ENCODE results near the gene USP22. TPM values are rescaled to one million over a fixed set of nuclear protein-coding genes. Genes with fewer than 3 reads are reported as not detected.

Gene USP22
- total RNA-seq, 4 donors from 2014 or later: 101 to 128 (median 104) TPM

DNA sequence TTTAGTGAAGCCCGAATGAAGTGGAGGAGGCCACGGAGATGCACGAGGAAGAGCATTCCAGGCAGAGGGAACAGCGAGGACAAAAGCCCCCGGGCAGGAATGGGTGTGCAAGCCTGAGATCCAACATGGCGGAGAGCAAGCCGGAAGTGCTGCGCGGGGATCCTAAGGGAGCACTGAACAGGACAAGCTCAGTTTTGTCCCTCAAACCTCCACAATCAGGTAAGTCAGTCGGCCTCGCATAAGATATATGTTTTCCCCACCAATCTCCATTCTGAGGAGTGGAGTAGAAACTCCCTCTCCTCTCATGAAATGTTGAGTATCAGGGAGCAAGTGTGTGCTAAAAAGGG, 32.9 kb upstream of the USP22 start:
- no peaks in the 10 kb centered on the region for H3K36me3 ChIP-seq
- no peak overlapping the region for H3K4me3 ChIP-seq
- peak overlapping the region; percentile 15 to 81 (median 72) for H3K27ac ChIP-seq
- H3K9me3 ChIP-seq: no peaks in the 10 kb centered on the region
- no peak for ATAC-seq
- 62 to 68% methylated on average over 5 to 11 of the region's 11 CpGs for WGBS, 2 donors (ENCODE audit: low coverage in 1 of 2)
- TF ChIP-seq POLR2A (IDR thresholded peaks at IDR 0.05): no peak
- no peak for TF ChIP-seq EP300 (IDR thresholded peaks at IDR 0.05)
- TF ChIP-seq, protein P1, sequence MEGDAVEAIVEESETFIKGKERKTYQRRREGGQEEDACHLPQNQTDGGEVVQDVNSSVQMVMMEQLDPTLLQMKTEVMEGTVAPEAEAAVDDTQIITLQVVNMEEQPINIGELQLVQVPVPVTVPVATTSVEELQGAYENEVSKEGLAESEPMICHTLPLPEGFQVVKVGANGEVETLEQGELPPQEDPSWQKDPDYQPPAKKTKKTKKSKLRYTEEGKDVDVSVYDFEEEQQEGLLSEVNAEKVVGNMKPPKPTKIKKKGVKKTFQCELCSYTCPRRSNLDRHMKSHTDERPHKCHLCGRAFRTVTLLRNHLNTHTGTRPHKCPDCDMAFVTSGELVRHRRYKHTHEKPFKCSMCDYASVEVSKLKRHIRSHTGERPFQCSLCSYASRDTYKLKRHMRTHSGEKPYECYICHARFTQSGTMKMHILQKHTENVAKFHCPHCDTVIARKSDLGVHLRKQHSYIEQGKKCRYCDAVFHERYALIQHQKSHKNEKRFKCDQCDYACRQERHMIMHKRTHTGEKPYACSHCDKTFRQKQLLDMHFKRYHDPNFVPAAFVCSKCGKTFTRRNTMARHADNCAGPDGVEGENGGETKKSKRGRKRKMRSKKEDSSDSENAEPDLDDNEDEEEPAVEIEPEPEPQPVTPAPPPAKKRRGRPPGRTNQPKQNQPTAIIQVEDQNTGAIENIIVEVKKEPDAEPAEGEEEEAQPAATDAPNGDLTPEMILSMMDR (IDR thresholded peaks at IDR 0.05): no peak
- TF ChIP-seq POLR2AphosphoS5 (IDR thresholded peaks at IDR 0.05): no peak
- no peaks in the 10 kb centered on the region for H3K27me3 ChIP-seq
- peaks cover 0 to 41% (median 3%) of the 10 kb centered on the region in 3 donors for H3K4me1 ChIP-seq

DNA sequence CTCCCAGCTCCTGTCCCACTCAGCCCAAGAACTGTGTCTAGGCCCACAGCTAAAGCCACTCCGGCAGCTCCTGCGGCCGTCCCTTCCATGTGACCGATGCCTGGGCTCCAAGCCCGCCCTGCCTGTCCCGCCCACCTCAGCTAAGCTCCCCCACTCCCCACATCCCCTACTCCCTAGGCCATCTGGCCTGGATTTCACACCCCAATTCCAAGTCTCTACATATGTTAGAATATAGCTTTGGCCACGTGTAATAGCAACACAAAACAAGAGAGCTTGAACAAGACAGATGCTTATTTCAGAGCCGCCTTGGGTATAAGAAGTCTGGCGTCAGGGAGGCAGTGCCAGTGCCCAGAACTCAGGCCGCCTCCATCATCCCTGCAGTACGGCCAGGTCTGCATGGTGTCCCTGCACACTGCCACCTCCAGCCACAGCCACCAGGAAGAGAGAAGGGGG, 30.0 kb upstream of the USP22 start:
- Histone ChIP-seq H3K27ac (no peak overlapping the region), H3K4me3 (no peak overlapping the region), H3K36me3 (no peaks in the 10 kb centered on the region), H3K4me1 (peaks cover 0 to 29% (median 3%) of the 10 kb centered on the region in 3 donors), H3K9me3 (no peaks in the 10 kb centered on the region), H3K27me3 (no peaks in the 10 kb centered on the region)
- no peak for ATAC-seq
- WGBS, 2 donors (ENCODE audit: low coverage in 1 of 2): 72 to 83% methylated on average over 4 to 5 of the region's 11 CpGs
- TF ChIP-seq POLR2A (IDR thresholded peaks at IDR 0.05) (no peak), EP300 (IDR thresholded peaks at IDR 0.05) (no peak), POLR2AphosphoS5 (IDR thresholded peaks at IDR 0.05) (no peak)
- TF ChIP-seq, protein P1 (IDR thresholded peaks at IDR 0.05): no peak

DNA sequence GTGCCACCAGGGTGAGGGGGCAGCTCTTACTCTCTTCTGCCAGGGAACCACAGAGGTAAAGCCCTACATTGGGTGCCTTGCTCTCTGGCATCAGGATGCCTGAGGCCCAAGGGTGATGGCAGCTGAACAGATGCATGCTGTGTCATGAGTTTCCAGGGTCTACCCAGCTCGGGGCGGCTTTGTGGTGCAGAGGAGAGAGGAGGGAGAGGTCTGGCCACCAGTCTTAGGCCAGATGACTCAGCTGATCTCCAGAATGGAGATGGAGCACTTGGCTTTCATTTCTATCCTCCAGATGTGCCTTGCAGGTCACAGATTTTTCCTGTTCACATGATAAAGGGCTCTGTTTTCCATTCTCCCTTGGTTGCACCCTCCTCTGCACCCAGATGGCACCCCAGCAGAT, 23.6 kb upstream of the USP22 start:
- Histone ChIP-seq H3K27ac (no peak overlapping the region), H3K4me3 (no peak overlapping the region), H3K36me3 (no peaks in the 10 kb centered on the region), H3K27me3 (no peaks in the 10 kb centered on the region), H3K4me1 (no peaks in the 10 kb centered on the region), H3K9me3 (no peaks in the 10 kb centered on the region)
- TF ChIP-seq, protein P1 (IDR thresholded peaks at IDR 0.05): no peak
- TF ChIP-seq POLR2AphosphoS5 (IDR thresholded peaks at IDR 0.05) (no peak), EP300 (IDR thresholded peaks at IDR 0.05) (no peak), POLR2A (IDR thresholded peaks at IDR 0.05) (no peak)
- WGBS, 2 donors (ENCODE audit: low coverage in 1 of 2): no CpG with 5 or more reads among the region's 2 CpGs
- no peak for ATAC-seq

DNA sequence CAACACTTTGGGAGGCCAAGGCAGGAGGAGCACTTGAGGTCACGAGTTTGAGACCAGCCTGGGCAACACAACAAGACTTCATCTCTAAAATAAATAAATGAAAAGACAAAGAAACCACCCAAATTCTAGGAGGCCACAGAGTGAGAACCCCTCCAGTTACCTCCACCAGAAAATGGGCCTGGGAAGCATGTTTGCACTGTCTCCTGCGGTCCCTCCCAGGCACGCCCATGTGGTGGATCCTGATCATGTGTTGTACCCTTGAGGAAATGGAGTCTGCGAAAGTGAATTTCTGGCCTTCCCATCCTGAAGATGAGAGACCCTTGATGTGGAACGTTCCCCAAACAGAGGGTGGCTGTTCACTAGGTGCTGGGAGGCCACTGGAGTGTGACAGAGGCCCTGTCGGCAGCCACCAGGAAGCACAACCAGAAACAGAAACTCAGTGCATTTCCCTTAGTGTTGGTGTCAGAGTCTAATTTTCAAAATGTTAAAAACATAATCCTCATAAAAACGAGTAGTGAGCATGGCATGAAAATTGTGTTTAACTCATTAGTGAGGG, 19.2 kb upstream of the USP22 start:
- WGBS, 2 donors (ENCODE audit: low coverage in 1 of 2): 71 to 72% methylated on average over 5 to 6 of the region's 7 CpGs
- Histone ChIP-seq H3K27ac (no peak overlapping the region), H3K9me3 (no peaks in the 10 kb centered on the region), H3K27me3 (no peaks in the 10 kb centered on the region), H3K36me3 (no peaks in the 10 kb centered on the region), H3K4me3 (no peak overlapping the region), H3K4me1 (no peaks in the 10 kb centered on the region)
- no peak for ATAC-seq
- TF ChIP-seq POLR2A (IDR thresholded peaks at IDR 0.05) (no peak), POLR2AphosphoS5 (IDR thresholded peaks at IDR 0.05) (no peak), EP300 (IDR thresholded peaks at IDR 0.05) (no peak)
- TF ChIP-seq, protein P1 (IDR thresholded peaks at IDR 0.05): no peak

DNA sequence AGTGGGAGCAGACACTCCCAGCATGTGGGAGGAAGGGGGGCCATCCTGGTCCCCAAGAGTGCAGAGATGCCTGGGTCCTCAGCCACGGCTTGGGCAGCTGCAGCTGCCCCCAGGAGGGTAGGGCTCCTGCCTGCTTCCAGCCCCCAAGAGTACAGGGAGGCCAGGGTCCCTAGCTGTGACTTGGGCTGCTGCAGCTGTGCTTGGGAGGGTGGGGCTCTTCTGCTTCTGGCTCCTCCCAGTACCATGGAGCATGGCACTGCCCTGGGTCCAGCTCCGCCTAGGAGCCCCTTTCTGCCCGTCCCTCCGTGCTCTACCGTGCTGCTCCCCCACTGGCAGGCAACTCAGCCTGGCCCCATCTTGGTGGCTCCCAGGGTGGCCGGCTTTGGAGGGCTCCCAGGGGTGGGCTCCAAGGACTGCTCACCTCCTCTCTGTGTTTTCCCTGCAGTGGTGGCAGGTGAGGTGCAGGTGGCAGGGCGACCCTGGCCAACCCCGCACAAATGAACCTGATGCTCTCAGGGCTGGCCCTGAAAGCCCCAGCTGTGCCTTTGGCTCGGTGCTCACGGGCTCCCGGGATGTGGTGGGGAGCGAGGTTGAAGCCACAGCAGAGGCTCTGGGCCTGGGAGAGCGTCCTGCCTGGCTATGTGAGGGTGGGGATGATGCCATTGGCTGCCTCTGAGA, 18.5 kb upstream of the USP22 start:
- H3K36me3 ChIP-seq: no peaks in the 10 kb centered on the region
- WGBS, 2 donors (ENCODE audit: low coverage in 1 of 2): 40% methylated on average over 1 of the region's 13 CpGs; no CpG with 5 or more reads in 1 of the 2 donors
- H3K27me3 ChIP-seq: no peaks in the 10 kb centered on the region
- no peak overlapping the region for H3K4me3 ChIP-seq
- H3K4me1 ChIP-seq: no peaks in the 10 kb centered on the region
- no peak for ATAC-seq
- H3K9me3 ChIP-seq: no peaks in the 10 kb centered on the region
- no peak for TF ChIP-seq EP300 (IDR thresholded peaks at IDR 0.05)
- no peak for TF ChIP-seq POLR2AphosphoS5 (IDR thresholded peaks at IDR 0.05)
- TF ChIP-seq POLR2A (IDR thresholded peaks at IDR 0.05): no peak
- TF ChIP-seq, protein P1 (IDR thresholded peaks at IDR 0.05): no peak
- no peak overlapping the region for H3K27ac ChIP-seq

Data from gastroesophageal sphincter (tissue), 4 donors.